Ishikawa (cell line): ENCODE measurements around the gene GXYLT2.

Experiments
- CEBPB ChIP-seq: IDR thresholded peaks from 2 replicates; pipeline ENCODE4 v1.6.1; 2012
- CREB1 ChIP-seq: IDR thresholded peaks from 2 replicates; pipeline ENCODE4 v1.6.1; 2012; ENCODE audit warnings: low read depth
- EGR1 ChIP-seq: IDR thresholded peaks from 2 replicates; pipeline ENCODE4 v1.6.1; 2012
- EP300 ChIP-seq: IDR thresholded peaks from 2 replicates; pipeline ENCODE4 v1.6.1; 2012; ENCODE audit warnings: borderline replicate concordance
- FOXM1 ChIP-seq: IDR thresholded peaks from 2 replicates; pipeline ENCODE4 v1.6.1; 2012; ENCODE audit warnings: low read depth, borderline replicate concordance
- MAX ChIP-seq: IDR thresholded peaks from 2 replicates; pipeline ENCODE4 v1.6.1; 2012
- NFIC ChIP-seq: IDR thresholded peaks from 2 replicates; pipeline ENCODE4 v1.6.1; 2012
- REST ChIP-seq: IDR thresholded peaks from 2 replicates; pipeline ENCODE4 v1.6.1; 2012; ENCODE audit warnings: low read depth, mild to moderate bottlenecking
- TAF1 ChIP-seq: IDR thresholded peaks from 2 replicates; pipeline ENCODE4 v1.6.1; 2012; ENCODE audit warnings: low read depth, mild to moderate bottlenecking
- TCF12 ChIP-seq: IDR thresholded peaks from 2 replicates; pipeline ENCODE4 v1.6.1; 2012; ENCODE audit warnings: low read depth
- TEAD4 ChIP-seq: IDR thresholded peaks from 2 replicates; pipeline ENCODE4 v1.6.1; 2012
- USF1 ChIP-seq: IDR thresholded peaks from 2 replicates; pipeline ENCODE4 v1.6.1; 2012
- YY1 ChIP-seq: IDR thresholded peaks from 2 replicates; pipeline ENCODE4 v1.6.1; 2012; ENCODE audit warnings: low read depth
- ZBTB7A ChIP-seq: IDR thresholded peaks from 2 replicates; pipeline ENCODE4 v1.6.1; 2012; ENCODE audit warnings: low read depth

Gene GXYLT2

GRCh38 chr3:72970942-72971341 lies 83.1 kb downstream of the GXYLT2 start:
- TF ChIP-seq TEAD4 (no peak), EP300 (no peak), REST (no peak), MAX (no peak), EGR1 (no peak), CEBPB (no peak), FOXM1 (no peak), CREB1 (no peak), YY1 (no peak), ZBTB7A (no peak), TCF12 (no peak)

- TF ChIP-seq CREB1 (no peak), NFIC (no peak)
These were observed 84.8 kb downstream of the GXYLT2 start for GRCh38 chr3:72972706-72973030.

- no peak for TF ChIP-seq ZBTB7A
- no peak for TF ChIP-seq TAF1
- no peak for TF ChIP-seq TCF12
These were observed 85.3 kb downstream of the GXYLT2 start for GRCh38 chr3:72973031-72973723.

- no peak for TF ChIP-seq MAX
- TF ChIP-seq FOXM1 = no peak
- no peak for TF ChIP-seq CREB1
- TF ChIP-seq YY1 = no peak
- no peak for TF ChIP-seq REST
- no peak for TF ChIP-seq NFIC
- TF ChIP-seq ZBTB7A = no peak
- no peak for TF ChIP-seq TAF1
- TF ChIP-seq TCF12 = no peak
- no peak for TF ChIP-seq TEAD4
- TF ChIP-seq EP300 = no peak
- TF ChIP-seq CEBPB = no peak
- TF ChIP-seq USF1 = no peak
- no peak for TF ChIP-seq EGR1
These were observed 85.9 kb downstream of the GXYLT2 start for GRCh38 chr3:72973786-72974185.

GRCh38 chr3:72974956-72975355 lies 87.1 kb downstream of the GXYLT2 start:
- TF ChIP-seq FOXM1 = no peak
- no peak for TF ChIP-seq NFIC
- TF ChIP-seq USF1 = no peak
- TF ChIP-seq TEAD4 = no peak
- TF ChIP-seq CREB1 = no peak
- TF ChIP-seq TAF1 = no peak
- no peak for TF ChIP-seq MAX
- TF ChIP-seq EP300 = no peak
- no peak for TF ChIP-seq YY1
- TF ChIP-seq TCF12 = no peak
- TF ChIP-seq REST = no peak
- no peak for TF ChIP-seq ZBTB7A
- TF ChIP-seq CEBPB = no peak
